DND-41 (cell line): Measurements from ENCODE around the gene GATD1.

ENCODE experiments used
- ATAC-seq: fragments of 200-7000 bp; cut with Tn5 transposase; 3 replicates; pipeline ENCODE4 v1.9.1; 2021; ENCODE audit warnings: low read depth; ENCODE audit not compliant: insufficient read depth
- DNase-seq: peaks from one replicate; pipeline ENCODE4 v3.0.0-alpha.2; 2020
- H2AFZ ChIP-seq: 2 replicates; pipeline ENCODE4 v1.6.0; 2012; ENCODE audit warnings: low read depth, low read length
- H3K27ac ChIP-seq: 2 replicates; pipeline ENCODE4 v1.5.1; 2012; ENCODE audit warnings: low read length, inconsistent platforms
- H3K27me3 ChIP-seq: fragments of 200-600 bp; sonication (generic); 2 replicates; pipeline ENCODE4 v1.6.0; 2012; ENCODE audit warnings: low read length, mild to moderate bottlenecking, inconsistent platforms; ENCODE audit not compliant: insufficient read depth, poor library complexity
- H3K36me3 ChIP-seq: 2 replicates; pipeline ENCODE4 v1.5.1; 2012; ENCODE audit warnings: low read length, inconsistent platforms; ENCODE audit not compliant: insufficient read depth
- H3K4me1 ChIP-seq: 2 replicates; pipeline ENCODE4 v1.5.1; 2012; ENCODE audit warnings: mild to moderate bottlenecking, low read length; ENCODE audit not compliant: insufficient read depth
- H3K4me2 ChIP-seq: 2 replicates; pipeline ENCODE4 v1.6.0; 2012; ENCODE audit warnings: mild to moderate bottlenecking, moderate library complexity, low read length, inconsistent platforms; ENCODE audit not compliant: insufficient read depth
- H3K4me3 ChIP-seq, 2 experiments: fragments of 200-600 bp in 1 of 2; shearing (Covaris generic) in 1 of 2; 2 replicates each; pipeline ENCODE4 v1.5.1; 2012 to 2016; ENCODE audit warnings: inconsistent platforms in 2 of 2, low read length in 2 of 2, mild to moderate bottlenecking in 2 of 2, low read depth in 1 of 2, moderate library complexity in 1 of 2
- H3K79me2 ChIP-seq: 2 replicates; pipeline ENCODE4 v1.6.0; 2012; ENCODE audit warnings: low read length, inconsistent platforms; ENCODE audit not compliant: insufficient read depth
- H3K9ac ChIP-seq: 2 replicates; pipeline ENCODE4 v1.6.0; 2012; ENCODE audit warnings: low read depth, mild to moderate bottlenecking, inconsistent platforms, low read length, moderate library complexity
- H3K9me3 ChIP-seq: 2 replicates; pipeline ENCODE4 v1.5.1; 2012; ENCODE audit warnings: low read length, moderate library complexity, mild to moderate bottlenecking, inconsistent platforms; ENCODE audit not compliant: insufficient read depth, severe bottlenecking
- H4K20me1 ChIP-seq: 2 replicates; pipeline ENCODE4 v1.6.0; 2012; ENCODE audit warnings: low read length; ENCODE audit not compliant: insufficient read depth
- CTCF ChIP-seq: IDR thresholded peaks from 2 replicates; pipeline ENCODE4 v1.5.1; 2012; ENCODE audit warnings: borderline replicate concordance, low read length, moderate library complexity, mild to moderate bottlenecking; ENCODE audit not compliant: poor library complexity, severe bottlenecking; ENCODE audit errors: extremely low read depth
- EZH2 ChIP-seq: IDR thresholded peaks from 3 replicates; pipeline ENCODE4 v1.6.1; 2012; ENCODE audit warnings: borderline replicate concordance, low read depth, mild to moderate bottlenecking, moderate library complexity, low read length, inconsistent platforms; ENCODE audit not compliant: severe bottlenecking

GATD1 gene

GRCh38 chr11:792873-793272 lies 15.6 kb upstream of the GATD1 start:
- H2AFZ ChIP-seq, result no peak overlapping the region
- H3K9ac ChIP-seq, result no peak overlapping the region
- H3K4me2 ChIP-seq, result no peak overlapping the region
- no peak overlapping the region for H3K4me3 ChIP-seq
- TF ChIP-seq EZH2 (no peak), CTCF (no peak)
- no peak overlapping the region for H3K27ac ChIP-seq
- no peaks in the 10 kb centered on the region for H3K9me3 ChIP-seq
- DNase-seq (no peak), ATAC-seq (no peak)
- H3K27me3 ChIP-seq, result no peaks in the 10 kb centered on the region
- H3K4me1 ChIP-seq, result peaks cover 31% of the 10 kb centered on the region
- H3K36me3 ChIP-seq, result peaks cover 29% of the 10 kb centered on the region
- peaks cover 39% of the 10 kb centered on the region for H4K20me1 ChIP-seq
- peaks cover 20% of the 10 kb centered on the region for H3K79me2 ChIP-seq

- H3K4me1 ChIP-seq, result peaks cover 27% of the 10 kb centered on the region
- TF ChIP-seq CTCF, result no peak
- TF ChIP-seq EZH2, result no peak
- no peaks in the 10 kb centered on the region for H3K27me3 ChIP-seq
- peaks cover 17% of the 10 kb centered on the region for H3K79me2 ChIP-seq
- DNase-seq (no peak), ATAC-seq (no peak)
- H3K36me3 ChIP-seq, result peaks cover 29% of the 10 kb centered on the region
- no peak overlapping the region for H3K9ac ChIP-seq
- no peak overlapping the region for H3K27ac ChIP-seq
- H3K4me3 ChIP-seq, result no peak overlapping the region
- H3K4me2 ChIP-seq, result no peak overlapping the region
- no peaks in the 10 kb centered on the region for H3K9me3 ChIP-seq
- H2AFZ ChIP-seq, result no peak overlapping the region
- peaks cover 39% of the 10 kb centered on the region for H4K20me1 ChIP-seq
Measured at GRCh38 chr11:792535-792821, 15.2 kb upstream of the GATD1 start.

GRCh38 chr11:791658-792534 lies 14.6 kb upstream of the GATD1 start:
- no peak for DNase-seq
- TF ChIP-seq CTCF, result no peak
- TF ChIP-seq EZH2, result no peak
- H3K9ac ChIP-seq, result no peak overlapping the region
- no peaks in the 10 kb centered on the region for H3K27me3 ChIP-seq
- H2AFZ ChIP-seq, result no peak overlapping the region
- H3K9me3 ChIP-seq, result no peaks in the 10 kb centered on the region
- ATAC-seq, result no peak
- peaks cover 16% of the 10 kb centered on the region for H3K79me2 ChIP-seq
- no peak overlapping the region for H3K4me2 ChIP-seq
- H3K36me3 ChIP-seq, result peaks cover 29% of the 10 kb centered on the region
- H3K27ac ChIP-seq, result no peak overlapping the region
- peaks cover 37% of the 10 kb centered on the region for H4K20me1 ChIP-seq
- no peak overlapping the region for H3K4me3 ChIP-seq
- H3K4me1 ChIP-seq, result peaks cover 22% of the 10 kb centered on the region
